ES-I3 (cell line): ENCODE results near the gene UAP1L1.

ENCODE experiments used
- H3K36me3 ChIP-seq: 2 replicates; pipeline ENCODE4 v1.6.1; 2013; ENCODE audit warnings: mild to moderate bottlenecking, low read length, control low read depth, moderate library complexity; ENCODE audit not compliant: insufficient read depth
- H3K4me1 ChIP-seq: 2 replicates; pipeline ENCODE4 v1.6.1; 2013; ENCODE audit warnings: mild to moderate bottlenecking, control low read depth, low read length; ENCODE audit not compliant: insufficient read depth
- H3K9ac ChIP-seq: 2 replicates; pipeline ENCODE4 v1.6.1; 2013; ENCODE audit warnings: low read depth, mild to moderate bottlenecking, low read length, moderate library complexity
- H3K9me3 ChIP-seq: 2 replicates; pipeline ENCODE4 v1.6.1; 2013; ENCODE audit warnings: mild to moderate bottlenecking, low read length, moderate library complexity; ENCODE audit not compliant: control insufficient read depth, insufficient read depth

UAP1L1 gene

DNA sequence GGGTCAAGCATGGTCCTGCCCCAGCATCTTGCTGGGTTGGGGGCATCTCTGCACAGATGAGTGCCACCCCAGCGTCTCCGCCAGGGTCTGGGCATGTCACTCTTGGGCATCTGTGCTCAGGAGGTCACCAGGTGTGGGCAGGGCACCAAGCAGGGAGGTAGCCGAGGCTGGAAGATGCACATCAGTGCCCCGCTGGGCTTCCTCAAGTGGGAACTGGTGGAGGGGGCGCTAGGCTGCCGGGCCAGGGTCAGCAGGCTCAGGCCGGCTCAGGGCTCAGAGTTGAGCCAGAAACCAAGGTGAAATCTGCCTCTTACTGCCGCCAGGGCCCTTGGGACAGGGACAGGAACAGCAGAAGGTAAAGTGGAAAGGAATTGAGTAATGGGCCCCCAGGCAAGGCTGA, 41.4 kb upstream of the UAP1L1 start:
- no peak overlapping the region for H3K9ac ChIP-seq
- H3K36me3 ChIP-seq = no peaks in the 10 kb centered on the region
- no peaks in the 10 kb centered on the region; the same call in 1 of the 2 replicates for H3K4me1 ChIP-seq
- no peaks in the 10 kb centered on the region for H3K9me3 ChIP-seq

DNA sequence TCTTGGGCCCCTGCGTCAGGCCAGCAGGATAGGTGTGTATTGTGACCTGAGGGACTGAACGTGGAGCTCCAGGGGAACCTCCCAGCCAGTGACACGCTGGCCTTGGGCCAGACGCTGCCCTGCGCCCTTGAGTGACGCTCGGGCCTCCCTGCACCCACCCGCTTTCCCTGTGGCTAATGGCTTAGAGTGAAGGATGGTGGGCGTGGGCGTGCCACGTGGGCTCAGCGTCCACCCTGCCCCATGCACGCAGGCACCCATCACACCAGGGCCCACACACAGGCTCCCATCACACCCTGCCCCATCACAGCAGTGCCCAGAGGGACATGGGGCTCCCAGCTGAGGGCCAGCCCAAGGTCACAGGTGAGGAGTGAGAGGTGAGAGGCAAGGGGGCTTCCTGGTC, 40.3 kb upstream of the UAP1L1 start:
- H3K36me3 ChIP-seq = no peaks in the 10 kb centered on the region
- no peaks in the 10 kb centered on the region; the same call in 1 of the 2 replicates for H3K4me1 ChIP-seq
- no peaks in the 10 kb centered on the region for H3K9me3 ChIP-seq
- no peak overlapping the region for H3K9ac ChIP-seq

DNA sequence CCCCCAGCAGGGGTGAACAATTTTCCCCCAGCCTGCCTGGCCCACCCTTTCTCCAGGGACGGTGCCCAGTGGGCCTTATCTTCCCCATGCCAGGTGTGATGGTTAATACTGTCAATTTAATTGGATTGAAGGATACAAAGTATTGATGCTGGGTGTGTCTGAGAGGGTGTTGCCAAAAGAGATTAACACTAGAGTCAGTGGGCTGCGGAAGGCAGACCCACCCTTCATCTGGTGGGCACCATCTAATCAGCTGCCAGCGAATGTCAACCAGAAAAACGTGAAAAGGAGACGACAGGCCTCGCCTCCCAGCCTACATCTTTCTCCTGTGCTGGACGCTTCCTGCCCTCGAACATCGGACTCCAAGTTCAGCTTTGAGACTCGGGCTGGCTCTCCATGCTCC, 39.8 kb upstream of the UAP1L1 start:
- no peaks in the 10 kb centered on the region; the same call in 1 of the 2 replicates for H3K4me1 ChIP-seq
- no peaks in the 10 kb centered on the region for H3K36me3 ChIP-seq
- no peak overlapping the region for H3K9ac ChIP-seq

DNA sequence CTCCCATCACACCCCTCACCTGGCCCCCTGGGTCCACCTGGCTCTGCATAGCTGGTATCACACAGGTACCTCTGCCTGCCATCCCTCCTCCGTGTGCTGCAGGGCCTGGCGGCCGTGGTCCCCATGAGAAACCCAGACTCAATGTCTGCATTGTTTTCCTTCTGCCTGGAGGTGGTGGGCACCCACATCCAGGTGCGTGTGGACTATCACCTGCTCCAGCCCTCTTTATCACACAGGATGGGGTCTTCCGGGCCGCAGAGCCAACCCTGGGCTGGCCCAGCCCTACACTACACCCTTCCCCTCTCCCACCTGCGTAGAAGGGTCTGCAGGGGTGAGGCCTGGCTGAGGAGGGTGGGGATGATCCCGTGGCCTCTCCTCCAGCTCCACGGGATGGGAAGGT, 38.4 kb upstream of the UAP1L1 start:
- Histone ChIP-seq H3K9ac (no peak overlapping the region), H3K9me3 (no peaks in the 10 kb centered on the region), H3K36me3 (no peaks in the 10 kb centered on the region), H3K4me1 (no peaks in the 10 kb centered on the region; the same call in 1 of the 2 replicates)

More for the DNA sequence above, 39.8 kb upstream of the UAP1L1 start:
- H3K9me3 ChIP-seq = no peaks in the 10 kb centered on the region

DNA sequence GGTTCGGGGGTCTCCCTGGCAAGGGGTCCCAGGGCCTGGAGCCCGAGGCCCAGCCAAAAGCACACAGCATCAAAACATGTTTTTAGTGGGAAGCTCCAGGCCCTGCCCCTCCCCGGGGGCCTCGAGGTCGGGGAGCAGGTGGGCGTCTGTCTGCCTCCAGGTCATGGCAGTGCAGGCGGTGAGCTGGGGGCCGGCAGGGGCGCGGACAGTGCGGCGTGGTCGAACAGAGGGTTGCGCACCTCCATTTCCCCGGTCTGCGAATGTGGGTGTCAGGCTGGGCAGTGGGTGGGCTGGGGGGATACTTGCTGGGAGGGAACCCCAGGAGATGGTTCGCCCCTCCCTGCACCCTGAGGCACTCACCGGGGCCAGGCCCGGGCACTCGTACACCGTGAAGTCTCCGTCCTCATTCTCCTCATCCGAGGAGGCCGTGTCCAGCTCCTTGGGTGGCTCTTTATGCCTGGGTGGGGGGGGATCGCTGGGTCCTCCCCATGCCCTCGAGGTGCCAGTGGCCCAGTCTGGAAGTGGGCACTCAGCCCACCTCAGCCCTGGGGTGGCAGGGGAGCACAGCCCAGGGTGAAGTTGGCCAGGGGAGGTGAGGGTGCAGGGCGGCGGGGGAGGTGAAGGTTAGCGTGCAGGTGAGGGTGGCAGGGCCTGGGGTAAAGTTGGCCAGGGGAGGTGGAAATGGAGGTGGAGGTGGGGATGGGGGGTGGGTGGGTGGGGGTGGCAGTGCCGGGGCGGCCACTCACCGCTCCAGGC, 37.5 kb upstream of the UAP1L1 start:
- no peaks in the 10 kb centered on the region; the same call in 1 of the 2 replicates for H3K4me1 ChIP-seq
- H3K9ac ChIP-seq = no peak overlapping the region
- no peaks in the 10 kb centered on the region for H3K36me3 ChIP-seq
- H3K9me3 ChIP-seq = no peaks in the 10 kb centered on the region

DNA sequence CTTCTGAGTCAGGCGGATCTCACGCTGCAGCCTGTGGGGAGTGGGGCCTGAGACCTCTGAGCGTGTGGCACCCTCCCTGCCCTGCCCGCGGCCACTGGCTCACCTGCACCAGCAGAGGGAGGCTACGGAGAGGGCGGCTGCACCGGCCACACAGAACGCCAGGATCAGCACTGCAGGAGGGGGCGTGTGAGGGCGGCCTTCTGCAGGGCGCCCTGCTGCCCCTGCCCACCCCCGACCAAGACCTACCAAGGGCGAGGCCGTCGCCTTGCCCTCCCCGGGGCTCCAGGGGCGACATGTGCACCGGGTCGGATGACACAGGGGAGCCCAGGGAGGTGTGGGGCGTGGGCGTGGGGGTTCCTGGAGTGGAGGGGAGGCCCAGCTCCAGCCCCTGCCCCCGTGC, 36.7 kb upstream of the UAP1L1 start:
- H3K9me3 ChIP-seq = no peaks in the 10 kb centered on the region
- no peaks in the 10 kb centered on the region for H3K36me3 ChIP-seq

DNA sequence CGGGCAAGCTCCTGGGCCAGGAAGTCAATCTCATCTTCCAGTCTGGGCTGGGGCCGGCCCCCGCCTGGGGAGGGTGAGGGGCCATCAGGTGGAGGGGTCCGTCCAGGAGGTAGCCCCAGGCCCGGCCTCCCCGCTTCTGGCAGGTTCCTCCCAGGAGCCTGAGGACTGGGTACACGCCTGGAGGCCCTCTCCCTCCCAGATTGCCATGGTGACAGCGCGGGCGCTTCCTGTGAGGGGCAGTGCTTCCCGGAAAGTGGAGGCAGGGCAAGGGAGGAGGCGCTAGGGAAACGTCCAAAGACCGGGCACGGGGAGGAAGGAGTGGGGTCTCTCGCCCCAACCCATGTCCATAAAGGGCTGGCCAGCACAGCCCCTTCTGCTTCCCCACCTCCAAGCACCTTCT, 36.2 kb upstream of the UAP1L1 start:
- no peaks in the 10 kb centered on the region; the same call in 1 of the 2 replicates for H3K4me1 ChIP-seq
- no peaks in the 10 kb centered on the region for H3K9me3 ChIP-seq
- no peaks in the 10 kb centered on the region for H3K36me3 ChIP-seq
- no peak overlapping the region; the same call in 1 of the 2 replicates for H3K9ac ChIP-seq

More for the DNA sequence above, 36.7 kb upstream of the UAP1L1 start:
- H3K4me1 ChIP-seq = no peaks in the 10 kb centered on the region; the same call in 1 of the 2 replicates
- no peak overlapping the region; the same call in 1 of the 2 replicates for H3K9ac ChIP-seq

DNA sequence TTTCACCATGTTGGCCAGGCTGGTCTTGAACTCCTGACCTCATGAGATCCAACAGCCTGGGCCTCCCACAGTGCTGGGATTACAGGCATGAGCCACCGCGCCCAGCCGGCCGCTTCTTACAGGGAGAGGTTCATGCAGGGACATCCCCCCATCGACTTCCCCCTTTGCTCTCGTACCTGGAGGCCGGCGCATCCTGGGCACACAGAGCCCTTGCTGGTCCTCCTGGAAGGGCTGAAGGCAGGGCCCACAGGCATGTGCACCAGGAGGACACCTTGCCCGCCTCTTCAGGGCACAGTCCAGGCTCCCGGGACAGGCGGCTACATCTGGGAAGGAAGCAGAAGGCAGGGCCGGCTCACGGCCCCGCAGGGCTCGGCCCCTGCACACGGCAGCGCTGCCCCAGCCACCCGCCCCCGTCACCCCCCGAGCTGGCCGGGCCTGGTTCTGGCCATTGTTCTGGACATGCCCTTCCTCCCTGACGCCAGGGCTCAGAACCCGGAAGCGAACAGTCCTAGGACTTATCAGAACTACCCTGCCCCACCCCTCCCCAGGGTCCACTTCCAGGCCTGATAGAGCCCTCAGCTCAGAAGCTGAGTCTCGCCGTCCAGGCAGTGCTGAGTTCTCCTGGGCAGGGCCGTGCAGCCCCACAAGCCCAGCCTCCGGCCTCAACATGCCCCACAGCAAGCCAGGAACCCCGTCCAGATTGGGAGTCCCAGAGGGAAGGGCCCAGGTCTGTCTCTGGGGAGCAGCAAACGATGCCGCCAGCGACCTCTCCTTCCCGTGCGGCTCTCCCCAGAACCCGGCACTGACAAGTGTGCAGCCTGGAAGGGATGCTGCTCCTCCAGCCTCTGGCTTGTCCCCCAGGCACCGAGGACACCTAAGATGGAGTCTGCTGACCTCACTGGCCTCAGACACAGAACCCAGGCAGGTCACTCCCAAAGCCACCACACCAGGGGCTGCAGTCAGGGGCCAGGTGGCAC, 34.3 kb upstream of the UAP1L1 start:
- Histone ChIP-seq H3K9me3 (no peaks in the 10 kb centered on the region), H3K9ac (no peak overlapping the region), H3K4me1 (no peaks in the 10 kb centered on the region; the same call in 1 of the 2 replicates), H3K36me3 (no peaks in the 10 kb centered on the region)

DNA sequence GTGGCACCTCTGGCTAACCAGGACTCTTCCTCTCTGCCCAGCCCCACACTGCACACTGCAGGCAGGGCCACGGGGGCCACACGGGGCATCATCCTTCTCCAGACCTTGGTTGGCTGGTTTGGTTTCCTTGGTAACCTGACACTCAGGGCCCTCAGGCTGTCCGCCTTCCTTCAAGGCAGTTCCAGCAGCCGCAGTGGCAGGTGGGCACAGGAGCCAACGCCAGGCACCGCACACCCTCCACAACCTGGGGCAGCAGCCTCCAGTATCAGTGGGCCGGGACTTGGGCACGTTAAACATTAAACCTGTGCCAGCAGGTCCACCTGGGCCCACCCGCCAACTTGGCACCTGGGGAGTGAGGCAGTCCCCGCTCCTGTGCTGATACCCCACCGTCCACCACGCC, 33.3 kb upstream of the UAP1L1 start:
- Histone ChIP-seq H3K9ac (no peak overlapping the region), H3K4me1 (no peaks in the 10 kb centered on the region; the same call in 1 of the 2 replicates), H3K36me3 (no peaks in the 10 kb centered on the region), H3K9me3 (no peaks in the 10 kb centered on the region)

DNA sequence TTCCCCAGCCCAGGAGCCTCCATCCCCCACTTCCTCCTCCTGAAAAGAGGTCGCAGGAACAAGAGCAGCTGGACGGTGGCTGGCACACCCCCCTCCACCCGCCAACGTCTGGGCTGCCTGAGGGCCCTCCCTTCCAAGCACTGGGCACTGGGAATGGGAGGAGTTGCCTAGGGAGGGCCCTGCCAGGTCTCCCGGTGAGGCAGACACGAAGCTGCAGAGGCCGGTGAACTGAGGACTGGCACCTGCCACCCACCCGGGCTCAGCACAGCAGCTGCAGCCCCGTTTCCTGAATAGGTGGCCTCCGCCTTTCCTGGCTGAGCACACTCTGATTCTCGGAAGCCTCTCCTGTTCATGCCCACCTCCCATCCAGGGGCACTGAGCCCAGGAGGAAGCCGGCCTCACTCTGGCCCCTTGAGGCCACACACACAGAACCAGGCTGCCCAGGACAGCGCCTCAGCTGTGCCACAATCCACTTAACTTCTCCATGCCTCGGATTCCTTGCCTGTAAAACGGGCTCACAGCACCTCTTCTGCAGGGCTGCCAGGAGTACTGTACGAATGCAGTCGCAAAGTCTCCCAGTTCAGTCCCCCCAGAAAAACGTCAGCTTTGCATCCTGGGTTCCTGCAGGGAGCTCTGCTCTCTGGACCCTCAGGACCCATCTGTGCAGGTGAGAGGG, 32.7 kb upstream of the UAP1L1 start:
- H3K36me3 ChIP-seq = no peaks in the 10 kb centered on the region
- no peaks in the 10 kb centered on the region; the same call in 1 of the 2 replicates for H3K4me1 ChIP-seq
- H3K9me3 ChIP-seq = no peaks in the 10 kb centered on the region
- H3K9ac ChIP-seq = peak overlapping the region; percentile 58; the same call in 1 of the 2 replicates

DNA sequence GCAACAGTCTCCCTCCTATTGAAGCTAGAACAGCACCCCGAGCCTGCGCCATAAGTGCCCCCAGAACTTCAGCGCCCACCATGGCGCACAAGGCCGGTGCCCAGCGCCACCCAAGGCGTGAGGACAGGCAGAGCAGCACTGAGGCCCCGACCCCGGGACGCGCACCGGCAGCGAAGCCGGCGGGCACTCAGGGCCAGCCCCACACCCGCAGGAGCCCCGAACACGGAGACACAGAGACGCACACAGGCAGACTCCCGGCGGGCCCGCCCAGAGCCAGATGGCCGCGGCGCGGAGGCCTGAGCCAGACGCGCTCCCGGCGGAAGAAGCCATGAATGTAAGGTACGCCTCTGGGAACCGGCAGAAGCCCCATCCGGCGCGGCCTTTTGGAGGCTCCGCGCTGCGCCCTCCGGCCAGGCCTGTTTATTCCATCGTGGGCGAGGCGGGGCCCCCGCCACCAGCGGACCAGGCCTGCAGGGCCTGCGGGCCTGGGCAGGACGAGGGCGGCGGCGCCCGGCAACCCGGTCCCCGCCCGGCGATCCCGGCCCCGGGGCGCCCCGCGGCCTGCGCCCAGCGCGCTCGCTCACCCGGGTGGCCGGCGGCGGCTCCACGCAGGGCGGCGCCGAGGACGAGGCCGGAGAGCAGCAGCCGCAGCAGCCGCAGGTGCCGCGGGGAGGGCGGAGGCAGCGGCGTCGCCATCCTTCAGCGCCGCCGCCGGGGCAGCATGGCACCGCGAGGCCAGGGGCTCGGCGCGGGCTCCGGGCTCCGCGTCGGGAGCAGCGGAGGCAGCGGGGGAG, 31.8 kb upstream of the UAP1L1 start:
- Histone ChIP-seq H3K9ac (peak overlapping the region; percentile 58), H3K9me3 (no peaks in the 10 kb centered on the region), H3K4me1 (no peaks in the 10 kb centered on the region; the same call in 1 of the 2 replicates), H3K36me3 (no peaks in the 10 kb centered on the region)

DNA sequence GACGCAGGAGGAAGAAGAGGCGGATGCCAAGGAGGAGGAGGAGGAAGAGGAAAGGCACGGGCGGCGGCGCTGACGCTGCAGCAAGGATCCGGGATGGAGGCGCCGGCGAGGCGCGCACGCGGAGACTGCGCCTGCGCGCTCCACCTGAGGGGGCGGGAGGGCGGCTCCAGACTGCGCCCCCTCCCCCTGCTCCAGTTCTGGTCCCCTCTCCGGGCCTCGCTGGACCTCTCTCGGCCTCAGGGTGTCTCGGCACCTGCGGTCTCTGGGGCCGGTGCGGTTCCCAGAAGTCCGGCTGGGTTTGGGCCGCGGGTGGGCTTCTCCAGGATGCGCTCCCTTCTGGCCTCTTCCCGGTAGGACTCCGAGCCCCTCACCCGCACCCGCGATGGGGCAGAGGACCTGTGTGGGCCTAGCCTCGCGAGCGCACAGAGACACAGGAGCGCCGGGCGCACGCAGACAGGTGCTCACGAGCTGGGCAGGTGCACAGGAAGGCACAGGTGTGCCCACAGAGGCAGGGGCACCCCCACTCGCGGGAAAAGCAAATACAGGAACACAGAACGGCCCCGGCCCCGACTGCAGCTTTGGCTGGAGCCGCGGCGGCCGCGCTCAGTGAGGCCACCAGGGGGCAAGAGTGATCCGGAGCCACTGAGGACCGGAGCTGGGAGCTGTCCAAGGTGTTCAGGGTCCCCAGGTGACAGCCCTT, 31.1 kb upstream of the UAP1L1 start, which contains the start of gene NPDC1:
NPDC1 (minus strand) TSS at position 90 of the 700 bp plus-strand sequence. CDS start 188 bp downstream, outside the sequence.
- no peaks in the 10 kb centered on the region; the same call in 1 of the 2 replicates for H3K4me1 ChIP-seq
- H3K9ac ChIP-seq = peak within 1 kb of the TSS; percentile 58
- H3K9me3 ChIP-seq = no peaks in the 10 kb centered on the region
- H3K36me3 ChIP-seq = no peaks in the 10 kb centered on the region
